GM21526 (cell line): ENCODE data around the gene ZNF775.

Experiments
- ATAC-seq: cut with Tn5 transposase; IDR thresholded peaks from one replicate; pipeline ENCODE4 v1.9.1; 2021; ENCODE audit warnings: moderate library complexity; ENCODE audit not compliant: unreplicated experiment, low FRiP score

Gene ZNF775

DNA sequence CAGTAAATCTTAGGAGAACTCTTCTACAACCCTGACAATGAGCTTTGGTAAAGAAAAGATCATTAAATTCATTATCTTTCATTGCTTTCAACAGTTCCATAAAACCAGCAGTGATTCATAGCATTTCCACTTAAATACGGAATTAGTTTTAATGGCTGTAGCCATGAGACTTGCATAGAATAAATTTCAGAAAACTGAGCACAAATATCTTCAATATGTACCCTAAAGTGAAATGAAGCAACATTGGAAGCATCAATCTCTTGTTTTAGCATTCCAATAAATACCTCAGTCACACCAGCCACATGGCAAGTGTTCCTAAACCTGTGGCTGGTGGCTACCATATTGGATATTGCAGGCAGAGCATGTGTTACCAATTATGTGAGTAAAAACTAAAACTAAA lies 34.1 kb upstream of the ZNF775 start:
- ATAC-seq, result no peak

DNA sequence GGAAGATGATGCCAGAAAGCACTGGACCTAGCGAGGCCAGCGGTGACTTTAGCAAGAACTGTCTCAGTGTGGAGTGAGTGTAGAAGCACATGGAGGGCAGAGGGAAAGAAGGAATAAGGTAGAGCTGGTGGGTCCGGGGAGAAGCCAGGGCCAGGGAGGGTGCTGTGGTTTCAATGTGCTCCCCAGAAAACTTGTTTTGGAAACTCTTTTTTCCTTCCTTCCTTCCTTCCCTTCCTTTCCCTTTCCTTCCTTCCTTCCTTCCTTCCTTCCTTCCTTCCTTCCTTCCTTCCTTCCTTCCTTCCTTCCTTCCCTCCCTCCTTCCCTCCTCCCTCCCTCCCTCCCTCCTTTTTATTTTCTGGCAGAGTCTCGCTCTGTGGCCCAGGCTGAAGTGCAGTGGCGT lies 32.2 kb upstream of the ZNF775 start:
- ATAC-seq, result no peak

DNA sequence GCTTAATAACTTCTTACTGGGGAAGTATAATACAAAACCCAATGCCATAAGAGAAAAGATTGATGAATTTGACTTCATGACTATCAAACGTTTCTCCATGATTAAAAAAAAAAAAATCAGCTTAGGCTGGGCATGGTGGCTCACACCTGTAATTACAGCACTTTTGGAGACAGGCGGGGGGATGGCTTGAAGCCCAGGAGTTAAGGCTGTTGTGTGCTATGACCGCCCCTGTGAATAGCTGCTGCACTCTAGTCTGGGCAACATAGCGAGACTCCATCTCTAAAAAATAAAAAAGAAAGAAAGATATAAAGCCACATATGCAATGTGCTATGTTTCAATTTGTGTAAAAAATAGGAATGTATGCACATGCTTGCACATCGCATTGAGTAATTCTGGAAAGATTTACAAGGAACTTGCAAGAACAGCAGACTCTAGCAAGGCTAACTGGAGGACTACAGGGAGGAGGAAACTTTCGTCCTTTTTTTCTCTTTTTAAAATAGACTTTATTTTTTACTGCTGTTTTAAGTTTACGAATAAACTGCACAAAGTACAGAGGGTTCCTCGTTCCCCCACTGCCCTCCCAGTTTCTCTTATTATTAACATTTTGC lies 27.4 kb upstream of the ZNF775 start:
- ATAC-seq, result no peak

DNA sequence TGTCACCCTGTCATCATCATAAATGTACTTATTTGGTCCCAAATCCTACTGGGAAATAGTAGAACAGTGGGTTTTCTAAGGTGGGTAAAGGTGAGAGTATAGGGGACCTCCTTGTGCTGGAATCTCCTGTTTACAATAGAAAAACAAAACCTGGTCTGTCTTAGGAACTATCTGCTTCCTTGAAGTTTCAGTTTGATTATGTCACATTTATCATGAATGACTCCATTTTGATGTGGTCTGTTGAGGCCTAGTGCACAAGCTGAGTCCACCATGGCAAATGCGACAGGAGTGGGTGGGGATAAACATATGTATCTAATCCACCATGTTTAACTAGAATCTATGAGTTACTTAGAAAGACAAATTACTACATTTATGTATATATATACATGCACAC lies 23.5 kb upstream of the ZNF775 start:
- no peak for ATAC-seq

DNA sequence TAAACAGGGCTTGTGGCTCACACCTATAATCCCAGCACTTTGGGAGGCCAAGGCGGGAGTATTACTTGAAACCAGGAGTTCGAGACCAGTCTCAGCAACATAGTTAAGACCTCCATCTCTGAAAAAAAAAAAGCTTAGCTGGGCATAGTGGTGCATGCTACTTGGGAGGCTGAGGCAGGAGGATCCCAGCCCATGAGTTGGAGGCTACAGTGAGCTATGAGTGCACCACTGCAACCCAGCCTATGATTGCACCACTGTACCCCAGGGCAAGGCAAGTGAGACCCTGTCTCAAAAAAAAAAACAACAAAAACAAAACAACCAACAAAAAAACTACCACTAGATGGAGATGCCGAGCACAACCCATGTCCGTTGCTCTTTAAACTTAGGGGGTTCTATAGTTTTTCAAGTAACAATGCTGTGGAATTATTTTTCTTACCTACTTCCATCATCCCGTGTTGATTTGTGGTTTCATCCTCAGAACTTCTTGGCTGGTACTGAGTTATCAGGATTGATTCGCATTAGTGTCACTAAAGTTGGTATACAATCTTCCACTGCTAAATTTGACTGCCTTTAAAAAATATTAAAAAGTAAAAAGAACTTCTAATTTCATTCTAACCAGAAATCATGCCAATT lies 22.7 kb upstream of the ZNF775 start:
- ATAC-seq, result no peak

DNA sequence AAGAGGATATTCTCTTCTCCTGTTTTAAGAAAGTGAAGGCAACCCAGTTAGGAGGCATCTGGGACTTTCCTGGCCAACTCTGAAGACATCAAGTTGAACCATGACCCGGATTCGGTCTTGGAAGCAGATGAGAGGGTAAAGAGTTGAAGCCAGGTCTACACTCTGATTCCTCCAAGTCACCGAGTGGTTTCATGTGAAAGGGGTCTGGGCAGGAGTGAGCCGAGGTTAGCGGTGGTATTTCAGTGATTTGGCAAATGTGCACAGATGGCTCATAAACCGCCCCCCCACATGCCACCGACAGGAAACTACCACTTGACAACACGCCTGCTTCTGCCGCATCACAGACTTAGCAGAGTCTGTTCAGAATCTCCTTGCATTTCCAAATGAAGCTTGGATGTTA lies 21.9 kb upstream of the ZNF775 start:
- ATAC-seq, result no peak

DNA sequence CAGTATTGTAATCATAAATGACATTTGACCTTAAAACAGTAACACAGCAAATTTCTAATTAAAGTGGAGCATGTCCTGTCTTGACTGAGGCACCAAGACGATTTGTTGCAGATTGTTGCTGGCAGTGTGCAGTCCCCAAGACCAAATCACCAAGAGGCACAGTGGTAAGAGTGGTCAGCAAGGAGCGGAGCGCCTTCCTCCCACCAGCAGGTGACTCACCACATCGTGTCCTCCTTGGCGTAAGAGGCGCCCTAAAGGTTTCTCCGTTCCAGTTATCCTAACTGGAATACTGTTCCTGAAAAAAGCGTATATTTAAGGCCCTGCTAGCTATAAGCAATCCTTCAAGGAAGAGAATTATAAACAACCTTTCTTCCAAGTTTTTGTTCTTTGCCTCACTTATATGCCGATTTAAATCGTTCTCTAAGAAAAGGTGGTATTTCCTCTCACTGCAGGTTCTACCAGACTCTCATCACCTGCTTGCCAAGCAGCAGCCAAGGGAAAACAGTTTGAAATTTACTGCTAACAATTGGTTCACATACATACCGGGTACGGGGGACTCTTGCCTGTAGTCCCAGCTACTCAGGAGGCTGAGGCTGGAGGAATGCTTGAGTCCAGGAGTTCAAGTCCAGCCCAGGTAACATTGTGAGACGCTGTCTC lies 21.2 kb upstream of the ZNF775 start:
- ATAC-seq, result no peak

DNA sequence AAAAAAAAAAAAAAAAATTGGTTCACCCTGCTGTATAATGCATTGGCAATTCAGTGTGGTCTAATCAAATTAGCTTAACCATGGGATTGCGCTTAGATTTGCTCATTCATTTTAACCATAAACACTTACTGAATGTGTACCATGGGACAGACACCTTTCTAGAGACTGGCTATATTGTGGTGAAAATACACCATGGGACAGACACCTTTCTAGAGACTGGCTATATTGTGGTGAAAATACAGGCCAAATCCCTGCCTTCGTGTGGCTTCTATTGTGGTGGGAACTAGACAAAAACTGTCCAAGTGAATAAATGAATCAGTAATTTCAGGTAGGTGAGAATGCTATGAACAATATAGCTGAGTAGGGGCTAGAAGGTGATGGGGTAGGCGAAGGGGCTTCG lies 20.7 kb upstream of the ZNF775 start:
- ATAC-seq, result no peak

DNA sequence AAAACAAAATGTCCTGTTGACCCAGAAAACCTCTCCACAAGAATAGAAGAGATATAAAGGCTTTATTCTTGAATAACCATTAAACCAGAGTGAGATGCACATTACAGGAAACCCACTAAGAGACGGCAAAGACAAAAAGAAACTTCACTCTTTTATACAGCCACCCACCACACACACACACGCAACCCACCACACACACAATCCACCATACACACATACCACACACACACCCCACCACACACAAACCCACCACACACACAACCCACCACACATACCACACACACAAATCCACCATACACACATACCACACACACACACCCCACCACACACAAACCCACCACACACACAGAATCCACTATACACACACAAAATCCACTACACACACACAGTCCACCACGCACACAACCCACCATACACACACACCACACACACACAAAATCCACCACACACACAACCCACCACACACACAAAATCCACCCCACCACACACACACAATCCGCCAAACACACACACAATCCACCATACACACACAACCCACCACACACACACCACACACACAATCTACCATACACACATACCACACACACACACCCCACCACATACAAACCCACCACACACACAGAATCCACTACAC lies 20.0 kb upstream of the ZNF775 start:
- no peak for ATAC-seq

DNA sequence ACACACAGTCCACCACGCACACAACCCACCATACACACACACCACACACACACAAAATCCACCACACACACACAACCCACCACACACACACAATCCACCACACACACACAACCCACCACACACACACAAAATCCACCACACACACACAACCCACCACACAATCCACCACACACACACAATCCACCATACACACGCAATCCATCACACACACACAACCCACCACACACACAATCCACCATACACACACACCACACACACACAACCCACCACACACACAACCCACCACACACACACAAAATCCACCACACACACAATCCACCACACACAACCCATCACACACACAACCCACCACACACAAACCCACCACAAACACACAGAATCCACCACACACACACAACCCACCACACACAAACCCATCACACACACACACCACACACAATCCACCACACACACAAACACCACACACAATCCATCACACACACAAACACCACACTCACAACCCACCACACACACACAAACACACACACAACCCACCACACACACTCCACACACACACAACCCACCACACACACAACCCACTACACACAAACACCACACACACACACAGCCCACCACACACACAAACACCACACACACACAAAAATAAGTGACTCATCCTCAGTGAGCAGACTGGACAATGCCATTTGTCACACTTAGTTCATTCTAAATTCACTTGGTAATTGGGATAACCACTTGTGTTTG lies 19.3 kb upstream of the ZNF775 start:
- ATAC-seq, result no peak

DNA sequence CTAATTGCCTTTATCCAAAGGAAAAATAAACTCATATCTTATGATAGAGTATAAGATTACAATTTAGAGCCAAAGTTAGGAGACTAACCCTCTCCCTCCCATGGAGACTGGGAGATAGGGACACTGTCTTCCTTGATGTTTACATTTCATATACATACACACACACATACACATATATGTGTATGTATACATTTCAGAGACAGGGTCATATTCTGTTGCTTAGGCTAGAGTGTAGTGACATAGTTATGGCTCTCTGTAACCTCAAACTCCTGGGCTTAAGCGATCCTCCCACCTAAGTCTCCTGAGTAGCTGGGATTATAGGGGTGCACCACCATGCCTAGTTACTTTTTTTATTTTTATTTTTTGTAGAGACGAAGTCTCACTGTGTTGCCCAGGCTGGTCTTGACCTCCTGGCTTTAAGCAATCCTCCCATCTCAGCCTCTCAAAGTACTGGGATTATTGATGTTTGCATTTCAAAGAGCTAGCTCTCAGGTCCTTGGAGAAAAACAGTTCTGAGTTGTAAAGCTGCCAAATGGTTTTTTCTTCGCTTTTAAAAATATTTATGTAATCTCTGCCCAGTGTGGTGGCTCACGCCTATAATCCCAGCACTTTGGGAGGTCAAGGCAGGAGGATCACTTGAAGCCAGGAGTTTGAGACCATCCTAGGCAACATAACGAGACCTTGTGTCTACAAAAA lies 18.6 kb upstream of the ZNF775 start:
- no peak for ATAC-seq

DNA sequence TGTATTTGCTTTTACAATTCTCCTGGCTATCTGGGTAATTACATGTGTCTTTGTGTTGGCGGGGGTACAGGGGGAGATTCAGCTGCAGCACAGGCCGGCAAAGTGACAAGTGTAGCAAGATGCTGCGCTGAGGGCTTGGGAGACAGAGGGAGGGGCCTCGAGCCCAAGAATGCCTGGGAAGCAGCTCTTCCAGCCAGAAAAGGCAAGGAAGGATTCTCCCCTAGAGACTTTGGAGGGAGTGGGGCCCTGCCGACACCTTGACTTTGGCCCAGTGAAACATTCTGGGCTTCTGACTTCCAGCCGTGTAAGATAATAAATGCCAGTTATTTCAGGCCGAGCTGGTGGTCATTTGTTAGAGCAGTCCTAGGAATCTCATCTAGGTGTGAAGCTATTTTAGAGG lies 17.7 kb upstream of the ZNF775 start:
- no peak for ATAC-seq

DNA sequence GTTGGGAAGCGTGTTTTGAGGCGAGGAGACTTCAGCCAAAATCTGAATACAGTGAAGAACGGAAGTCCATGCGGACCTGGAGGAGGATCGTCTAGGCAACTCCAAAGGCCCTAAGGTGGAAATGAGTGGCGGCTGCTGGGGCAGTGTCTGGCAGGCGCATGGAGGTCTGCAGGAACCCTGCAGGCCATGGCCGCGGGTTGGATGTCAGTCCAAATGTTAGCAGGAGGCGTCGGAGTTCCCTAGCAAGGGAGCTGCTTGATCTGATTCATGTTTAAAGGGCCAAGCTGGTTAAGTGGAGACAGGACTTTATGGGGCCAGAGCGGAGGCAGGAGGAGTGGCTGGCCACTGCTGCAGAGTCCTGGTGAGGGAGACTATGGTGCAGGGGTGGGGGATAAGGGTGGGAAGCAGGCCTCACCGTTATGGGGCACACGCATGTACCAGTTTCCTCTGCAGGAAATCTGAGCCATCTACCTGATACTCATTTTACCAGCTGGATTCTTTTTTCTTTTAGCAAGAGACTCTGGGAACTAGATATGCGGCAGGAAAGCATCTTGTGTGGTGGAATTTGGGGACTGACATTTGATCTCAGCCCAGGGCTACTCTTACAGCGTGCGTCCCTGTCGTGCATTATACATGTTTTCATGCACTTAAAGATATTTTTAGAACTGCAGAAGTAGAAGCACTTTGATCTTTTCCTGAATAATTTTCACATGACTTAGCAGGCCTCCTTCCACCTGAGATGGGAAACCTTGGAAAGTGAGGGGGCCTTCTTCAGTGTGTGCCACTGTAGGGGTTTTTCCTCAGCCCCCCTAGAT lies 17.1 kb upstream of the ZNF775 start:
- no peak for ATAC-seq

DNA sequence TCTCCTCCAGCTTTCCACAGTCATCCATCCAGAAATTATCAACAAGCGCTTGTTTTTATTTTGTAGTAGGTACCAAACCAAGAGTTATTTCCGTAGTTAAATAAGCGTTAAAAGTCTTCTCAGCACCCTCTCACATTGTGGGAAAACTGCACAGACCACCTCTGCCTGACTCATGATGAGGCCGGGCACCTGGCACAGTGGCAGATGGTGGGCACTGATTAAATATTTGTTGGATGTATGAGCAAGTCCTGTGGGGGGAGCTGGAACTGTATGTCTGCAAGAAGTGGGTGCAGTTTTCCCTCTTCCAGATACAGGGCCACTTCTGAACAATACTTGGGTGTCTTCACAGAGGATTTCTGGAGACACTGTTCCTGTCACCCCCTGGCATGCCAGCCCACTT lies 15.8 kb upstream of the ZNF775 start:
- ATAC-seq, result no peak

DNA sequence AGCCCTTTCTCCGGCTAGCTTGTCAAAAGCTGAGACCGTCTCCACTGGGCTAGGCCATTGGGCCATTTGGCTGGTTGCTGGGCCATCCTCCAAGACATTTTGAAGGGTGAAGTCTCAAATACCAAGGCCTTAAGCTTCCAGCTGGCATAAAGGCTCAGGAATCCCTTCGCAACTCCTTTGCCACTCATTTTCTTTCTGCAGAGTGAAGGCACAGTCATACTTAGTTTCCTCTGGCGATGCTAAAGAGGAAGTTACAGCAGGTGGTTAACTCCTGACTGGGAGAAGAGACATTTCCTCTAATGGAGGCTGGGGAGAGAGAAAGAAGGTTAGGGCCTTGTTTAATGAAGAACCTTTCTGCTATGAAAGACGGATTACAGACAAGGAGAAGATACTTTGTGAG lies 15.3 kb upstream of the ZNF775 start:
- no peak for ATAC-seq

DNA sequence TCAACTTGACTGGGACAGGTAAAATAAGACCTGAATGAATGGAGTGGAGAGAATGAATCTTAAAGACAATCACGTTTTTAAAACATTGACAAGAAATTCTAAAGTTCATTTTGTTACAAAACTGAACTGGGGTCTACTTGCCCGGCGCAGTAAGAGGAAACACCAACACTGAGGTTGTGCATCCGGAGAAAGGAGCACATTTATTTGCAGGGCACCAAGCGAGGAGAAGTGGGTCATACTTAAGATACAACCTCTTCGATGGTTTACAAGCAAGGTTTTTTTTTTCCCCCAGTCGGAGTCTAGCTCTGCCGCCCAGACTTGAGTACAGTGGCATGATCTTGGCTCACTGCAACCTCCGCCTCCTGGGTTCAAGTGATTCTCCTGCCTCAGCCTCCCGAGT lies 13.9 kb upstream of the ZNF775 start:
- ATAC-seq, result no peak

DNA sequence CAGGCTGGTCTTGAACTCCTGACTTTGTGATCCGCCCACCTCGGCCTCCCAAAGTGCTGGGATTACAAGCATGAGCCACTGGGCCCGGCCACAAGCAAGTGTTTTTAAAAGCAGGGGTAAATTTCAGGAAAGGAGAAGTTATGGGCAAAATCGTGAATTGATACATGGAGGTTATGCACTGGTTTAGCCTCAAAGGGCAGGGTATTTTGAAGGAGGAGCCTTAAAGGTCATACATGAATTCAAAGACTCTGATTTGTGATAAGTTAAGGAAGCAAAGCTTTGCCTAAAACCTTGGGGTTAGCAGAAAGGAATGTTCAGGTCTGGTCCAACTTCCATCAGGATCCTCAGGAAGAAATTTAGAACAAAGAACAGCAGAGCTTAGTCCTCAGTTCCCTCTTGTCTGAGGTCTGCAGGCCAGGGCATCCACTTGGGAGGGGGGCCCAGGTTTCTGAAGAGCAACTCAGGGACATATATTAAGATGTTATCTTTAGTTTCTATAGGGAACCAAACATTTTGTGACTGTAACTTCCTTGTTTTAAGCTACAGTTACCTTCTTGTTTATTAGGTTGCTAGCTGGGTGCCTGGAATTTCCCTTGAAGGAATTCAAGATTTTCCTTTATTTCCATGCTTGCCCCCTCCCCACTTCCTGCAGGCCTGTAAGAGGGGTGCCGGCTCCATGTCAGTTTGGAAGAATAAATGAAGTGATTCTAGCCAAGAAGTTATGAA lies 13.3 kb upstream of the ZNF775 start:
- ATAC-seq, result no peak

DNA sequence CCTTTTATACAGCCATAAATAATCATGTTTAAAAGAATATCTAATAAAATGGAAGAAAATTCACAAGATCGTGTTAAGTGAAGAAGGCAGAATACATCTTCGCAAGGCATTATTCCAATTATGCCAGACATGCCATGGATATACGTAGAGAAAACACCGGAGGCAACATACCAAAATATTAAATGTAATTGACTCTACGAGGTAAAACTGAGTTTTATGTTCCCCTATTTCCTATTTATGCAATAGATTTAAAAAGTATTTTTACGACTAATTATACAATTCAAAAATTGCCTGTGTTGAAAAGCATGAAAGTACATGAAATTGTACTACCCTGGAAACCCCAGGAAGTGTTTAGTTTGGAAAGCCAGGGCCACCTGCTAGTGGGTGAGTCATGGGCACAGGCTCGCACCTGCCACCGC lies 11.4 kb upstream of the ZNF775 start:
- no peak for ATAC-seq
